HepG2 (cell line): ENCODE results near the gene ALK. TPM values are rescaled to one million over a fixed set of nuclear protein-coding genes. Genes with fewer than 3 reads are reported as not detected.

Experiments used
- ARNTL ChIP-seq: sonication (generic); formaldehyde crosslinking; IDR thresholded peaks from 2 replicates; pipeline ENCODE4 v1.4.0; 2020; ENCODE audit warnings: mild to moderate bottlenecking, missing genetic modification reagents
- FOXA3 ChIP-seq: IDR thresholded peaks from 2 replicates; pipeline ENCODE4 v1.6.1; 2016; ENCODE audit warnings: missing genetic modification reagents, missing compliant biosample characterization
- GATAD1 ChIP-seq: IDR thresholded peaks from 2 replicates; pipeline ENCODE4 v1.6.1; 2016; ENCODE audit warnings: missing genetic modification reagents, missing compliant biosample characterization
- HHEX ChIP-seq: IDR thresholded peaks from 2 replicates; pipeline ENCODE4 v1.6.1; 2016; ENCODE audit warnings: control low read depth
- NFKBIZ ChIP-seq: IDR thresholded peaks from 2 replicates; pipeline ENCODE4 v1.6.1; 2018; ENCODE audit warnings: missing genetic modification reagents, missing compliant biosample characterization
- SOX6 ChIP-seq, 2 experiments: fragments of 450-650 bp in 1 of 2; sonication (generic) in 1 of 2; formaldehyde crosslinking in 1 of 2; IDR thresholded peaks; 2 replicates each; pipeline versions ENCODE4 v1.4.0 to v1.6.1; 2017 to 2020; ENCODE audit warnings: antibody characterized with exemption in 1 of 2, mild to moderate bottlenecking in 1 of 2, missing genetic modification reagents in 1 of 2
- TBL1XR1 ChIP-seq: fragments of 150-350 bp; IDR thresholded peaks from 2 replicates; pipeline ENCODE4 v1.6.1; 2014; ENCODE audit warnings: borderline replicate concordance, low read length; ENCODE audit not compliant: partially characterized antibody
- ZGPAT ChIP-seq: IDR thresholded peaks from 2 replicates; pipeline ENCODE4 v1.6.1; 2016; ENCODE audit warnings: mild to moderate bottlenecking
- ZKSCAN8 ChIP-seq: IDR thresholded peaks from 2 replicates; pipeline ENCODE4 v1.6.1; 2016; ENCODE audit warnings: borderline replicate concordance, missing genetic modification reagents, missing compliant biosample characterization
- ZNF24 ChIP-seq: fragments of 450-650 bp; IDR thresholded peaks from 2 replicates; pipeline ENCODE4 v1.6.1; 2017; ENCODE audit warnings: antibody characterized with exemption, mild to moderate bottlenecking
- ZNF296 ChIP-seq: sonication (generic); formaldehyde crosslinking; conservative IDR thresholded peaks from 2 replicates; pipeline ENCODE4 v1.5.0; 2020; ENCODE audit warnings: mild to moderate bottlenecking, missing genetic modification reagents
- ZNF556 ChIP-seq: sonication (generic); formaldehyde crosslinking; IDR thresholded peaks from 2 replicates; pipeline ENCODE4 v1.4.0; 2020; ENCODE audit warnings: mild to moderate bottlenecking, missing genetic modification reagents, borderline replicate concordance
- ZNF800 ChIP-seq: sonication (generic); formaldehyde crosslinking; IDR thresholded peaks from 2 replicates; pipeline ENCODE4 v1.4.0; 2020; ENCODE audit warnings: missing genetic modification reagents
- polyA plus RNA-seq, 8 experiments: library from polyadenylated mRNA; depleted of rRNA in 3 of 8; stranded (reverse) in 7 of 8; unstranded in 1 of 8; fragments of >200 nt; fragmentation: Illumina TruSeq in 4 of 8; extraction: Trizol in 4 of 8; gene quantifications; 2 replicates each; pipeline versions ENCODE4 v1.2.1 to v1.2.3, GENCODE V29; 2011 to 2016; ENCODE audit warnings: low read depth in 4 of 8, missing spikeins in 1 of 8, mixed read lengths in 1 of 8; ENCODE audit not compliant: insufficient read depth in 1 of 8
- total RNA-seq, 5 experiments: library from RNA; depleted of rRNA; stranded (reverse); fragments of >200 nt; fragmentation: Illumina TruSeq; extraction: Trizol; gene quantifications; 2 replicates each; pipeline ENCODE4 v1.2.3, GENCODE V29; 2016; ENCODE audit warnings: low read depth in 1 of 5
- TF ChIP-seq, protein P1 (sequence below): sonication (generic); formaldehyde crosslinking; IDR thresholded peaks from 2 replicates; pipeline ENCODE4 v1.4.0; 2020; ENCODE audit warnings: missing genetic modification reagents, borderline replicate concordance
- TF ChIP-seq, protein P2 (sequence below): sonication (generic); formaldehyde crosslinking; IDR thresholded peaks from 2 replicates; pipeline ENCODE4 v1.8.1; 2022; ENCODE audit warnings: mild to moderate bottlenecking, missing genetic modification reagents
- TF ChIP-seq, protein P3 (sequence below): IDR thresholded peaks from 2 replicates; pipeline ENCODE4 v1.6.1; 2016

ALK gene
- total and polyA plus RNA-seq, 2 of the 13 experiments (the other 11 are each of a cell fraction or from before 2014, with no cell fraction given): not detected

- TF ChIP-seq, protein P1, sequence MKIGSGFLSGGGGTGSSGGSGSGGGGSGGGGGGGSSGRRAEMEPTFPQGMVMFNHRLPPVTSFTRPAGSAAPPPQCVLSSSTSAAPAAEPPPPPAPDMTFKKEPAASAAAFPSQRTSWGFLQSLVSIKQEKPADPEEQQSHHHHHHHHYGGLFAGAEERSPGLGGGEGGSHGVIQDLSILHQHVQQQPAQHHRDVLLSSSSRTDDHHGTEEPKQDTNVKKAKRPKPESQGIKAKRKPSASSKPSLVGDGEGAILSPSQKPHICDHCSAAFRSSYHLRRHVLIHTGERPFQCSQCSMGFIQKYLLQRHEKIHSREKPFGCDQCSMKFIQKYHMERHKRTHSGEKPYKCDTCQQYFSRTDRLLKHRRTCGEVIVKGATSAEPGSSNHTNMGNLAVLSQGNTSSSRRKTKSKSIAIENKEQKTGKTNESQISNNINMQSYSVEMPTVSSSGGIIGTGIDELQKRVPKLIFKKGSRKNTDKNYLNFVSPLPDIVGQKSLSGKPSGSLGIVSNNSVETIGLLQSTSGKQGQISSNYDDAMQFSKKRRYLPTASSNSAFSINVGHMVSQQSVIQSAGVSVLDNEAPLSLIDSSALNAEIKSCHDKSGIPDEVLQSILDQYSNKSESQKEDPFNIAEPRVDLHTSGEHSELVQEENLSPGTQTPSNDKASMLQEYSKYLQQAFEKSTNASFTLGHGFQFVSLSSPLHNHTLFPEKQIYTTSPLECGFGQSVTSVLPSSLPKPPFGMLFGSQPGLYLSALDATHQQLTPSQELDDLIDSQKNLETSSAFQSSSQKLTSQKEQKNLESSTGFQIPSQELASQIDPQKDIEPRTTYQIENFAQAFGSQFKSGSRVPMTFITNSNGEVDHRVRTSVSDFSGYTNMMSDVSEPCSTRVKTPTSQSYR (CRISPR knock-in tag): peak; percentile 25; the same call in 1 of the 2 replicates
- TF ChIP-seq ZNF556: no peak
- no peak for TF ChIP-seq ZNF800 (CRISPR knock-in tag)
- no peak for TF ChIP-seq ZNF296 (CRISPR knock-in tag)
- TF ChIP-seq TBL1XR1: peak; percentile 90
- TF ChIP-seq, protein P2, sequence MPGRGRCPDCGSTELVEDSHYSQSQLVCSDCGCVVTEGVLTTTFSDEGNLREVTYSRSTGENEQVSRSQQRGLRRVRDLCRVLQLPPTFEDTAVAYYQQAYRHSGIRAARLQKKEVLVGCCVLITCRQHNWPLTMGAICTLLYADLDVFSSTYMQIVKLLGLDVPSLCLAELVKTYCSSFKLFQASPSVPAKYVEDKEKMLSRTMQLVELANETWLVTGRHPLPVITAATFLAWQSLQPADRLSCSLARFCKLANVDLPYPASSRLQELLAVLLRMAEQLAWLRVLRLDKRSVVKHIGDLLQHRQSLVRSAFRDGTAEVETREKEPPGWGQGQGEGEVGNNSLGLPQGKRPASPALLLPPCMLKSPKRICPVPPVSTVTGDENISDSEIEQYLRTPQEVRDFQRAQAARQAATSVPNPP (CRISPR knock-in tag): no peak
- TF ChIP-seq ARNTL (CRISPR knock-in tag): no peak
- 0 out of 2 replicates have a peak, but pooled peaks have one; percentile 28 for TF ChIP-seq ZKSCAN8 (CRISPR knock-in tag)
- TF ChIP-seq HHEX: peak; percentile 74
- TF ChIP-seq, protein P3, sequence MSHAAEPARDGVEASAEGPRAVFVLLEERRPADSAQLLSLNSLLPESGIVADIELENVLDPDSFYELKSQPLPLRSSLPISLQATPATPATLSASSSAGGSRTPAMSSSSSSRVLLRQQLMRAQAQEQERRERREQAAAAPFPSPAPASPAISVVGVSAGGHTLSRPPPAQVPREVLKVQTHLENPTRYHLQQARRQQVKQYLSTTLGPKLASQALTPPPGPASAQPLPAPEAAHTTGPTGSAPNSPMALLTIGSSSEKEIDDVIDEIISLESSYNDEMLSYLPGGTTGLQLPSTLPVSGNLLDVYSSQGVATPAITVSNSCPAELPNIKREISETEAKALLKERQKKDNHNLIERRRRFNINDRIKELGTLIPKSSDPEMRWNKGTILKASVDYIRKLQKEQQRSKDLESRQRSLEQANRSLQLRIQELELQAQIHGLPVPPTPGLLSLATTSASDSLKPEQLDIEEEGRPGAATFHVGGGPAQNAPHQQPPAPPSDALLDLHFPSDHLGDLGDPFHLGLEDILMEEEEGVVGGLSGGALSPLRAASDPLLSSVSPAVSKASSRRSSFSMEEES: peak; percentile 96
- peak; percentile 71; the same call in 1 of the 2 replicates for TF ChIP-seq NFKBIZ (CRISPR knock-in tag)
- peak; percentile 94 for TF ChIP-seq FOXA3 (CRISPR knock-in tag)
- TF ChIP-seq SOX6 (IDR thresholded peaks at IDR 0.05): no peak
- peak; percentile 32; the same call in 1 of the 2 replicates for TF ChIP-seq SOX6 (CRISPR knock-in tag; IDR thresholded peaks at IDR 0.05)
- no peak for TF ChIP-seq ZNF24
- 0 out of 2 replicates have a peak, but pooled peaks have one; percentile 32 for TF ChIP-seq GATAD1 (CRISPR knock-in tag)
- TF ChIP-seq ZGPAT (CRISPR knock-in tag): peak; percentile 82; the same call in 1 of the 2 replicates
Measured at GRCh38 chr2:29165362-29166241, 755.8 kb downstream of the ALK start (continued).
